Astrocyte of the spinal cord (primary cell): ENCODE results near the gene STARD5.
A peak's percentile ranks its signal among the peaks of the same experiment; 100 is the strongest.

Source experiments
- DNase-seq: peaks from one replicate; pipeline ENCODE4 v3.0.0; 2011; ENCODE audit warnings: low read depth, low spot score
- H3K4me3 ChIP-seq: 2 replicates; pipeline ENCODE4 v1.5.1; 2011; ENCODE audit warnings: low read depth, mild to moderate bottlenecking, low read length, moderate library complexity
- in situ Hi-C: cut with HindIII; loops from 2 replicates; pipeline ENCODE4 v1.10.0; 2017; ENCODE audit warnings: low sequenced_read_pairs
- TF ChIP-seq, protein P1 (sequence below): IDR thresholded peaks from 2 replicates; pipeline ENCODE4 v1.5.1; 2012; ENCODE audit warnings: low read depth, mild to moderate bottlenecking, low read length, inconsistent platforms

Gene STARD5

DNA sequence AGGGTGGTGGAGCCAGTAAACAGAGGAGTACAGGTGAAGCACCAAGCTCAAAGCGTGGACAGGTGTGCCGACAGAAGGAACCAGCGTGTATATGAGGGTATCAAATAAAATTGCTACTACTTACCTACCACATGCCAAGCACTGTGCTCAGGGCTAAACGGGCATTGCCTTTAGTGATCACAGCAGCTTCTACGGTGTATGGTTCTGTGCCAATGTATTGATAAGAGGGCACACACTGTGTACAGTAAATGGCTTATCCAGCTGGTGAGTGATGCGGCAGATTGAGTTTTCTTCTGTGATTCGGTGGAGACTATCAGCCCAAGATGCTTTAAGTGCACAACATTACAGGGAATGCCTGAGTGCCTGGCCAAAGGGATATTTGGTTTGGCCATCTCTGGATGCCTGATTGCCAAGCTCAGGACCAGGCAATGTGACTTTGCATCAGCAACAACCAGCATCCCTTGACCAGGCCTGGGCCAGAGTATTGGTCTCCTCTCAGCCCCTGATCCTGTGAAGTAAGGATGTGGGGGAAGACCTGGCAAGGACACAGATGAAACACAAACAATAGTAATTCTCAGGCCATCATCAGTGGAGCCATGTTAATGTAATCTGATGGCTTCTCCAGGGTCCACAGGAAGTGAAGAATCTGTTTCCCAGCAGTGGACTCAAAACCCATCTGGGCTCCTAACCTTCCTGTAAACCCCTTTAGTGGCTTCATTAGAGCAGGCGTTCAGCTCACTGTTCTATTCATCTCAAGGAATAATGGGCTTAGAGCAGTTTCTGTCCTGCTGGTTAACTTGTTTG, 14.1 kb downstream of the STARD5 start:
- in situ Hi-C loops = no loop called here
- DNase-seq = no peak
- TF ChIP-seq, protein P1, sequence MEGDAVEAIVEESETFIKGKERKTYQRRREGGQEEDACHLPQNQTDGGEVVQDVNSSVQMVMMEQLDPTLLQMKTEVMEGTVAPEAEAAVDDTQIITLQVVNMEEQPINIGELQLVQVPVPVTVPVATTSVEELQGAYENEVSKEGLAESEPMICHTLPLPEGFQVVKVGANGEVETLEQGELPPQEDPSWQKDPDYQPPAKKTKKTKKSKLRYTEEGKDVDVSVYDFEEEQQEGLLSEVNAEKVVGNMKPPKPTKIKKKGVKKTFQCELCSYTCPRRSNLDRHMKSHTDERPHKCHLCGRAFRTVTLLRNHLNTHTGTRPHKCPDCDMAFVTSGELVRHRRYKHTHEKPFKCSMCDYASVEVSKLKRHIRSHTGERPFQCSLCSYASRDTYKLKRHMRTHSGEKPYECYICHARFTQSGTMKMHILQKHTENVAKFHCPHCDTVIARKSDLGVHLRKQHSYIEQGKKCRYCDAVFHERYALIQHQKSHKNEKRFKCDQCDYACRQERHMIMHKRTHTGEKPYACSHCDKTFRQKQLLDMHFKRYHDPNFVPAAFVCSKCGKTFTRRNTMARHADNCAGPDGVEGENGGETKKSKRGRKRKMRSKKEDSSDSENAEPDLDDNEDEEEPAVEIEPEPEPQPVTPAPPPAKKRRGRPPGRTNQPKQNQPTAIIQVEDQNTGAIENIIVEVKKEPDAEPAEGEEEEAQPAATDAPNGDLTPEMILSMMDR = no peak
- no peak overlapping the region for H3K4me3 ChIP-seq

DNA sequence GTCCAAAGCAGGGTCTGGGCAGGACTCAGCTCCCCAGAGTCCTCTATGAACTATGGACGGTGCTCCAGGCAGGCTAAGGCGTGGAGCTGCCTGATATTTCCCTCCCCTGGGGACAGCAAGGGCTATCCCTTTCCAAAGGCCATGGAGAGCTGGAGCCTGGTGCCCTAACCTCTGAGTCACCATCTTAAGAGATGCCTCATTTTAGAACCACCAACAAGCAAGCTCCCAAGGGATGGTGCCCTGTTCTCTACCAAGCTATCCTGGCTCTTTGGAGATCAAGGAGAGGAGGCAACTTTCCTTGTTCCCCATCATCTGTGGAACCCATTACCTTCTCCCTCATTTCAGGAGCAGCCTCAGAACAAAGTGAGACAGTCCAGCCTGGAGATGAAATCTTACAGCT, 15.7 kb downstream of the STARD5 start:
- TF ChIP-seq, protein P1 = no peak
- in situ Hi-C loops = no loop called here
- DNase-seq = no peak
- H3K4me3 ChIP-seq = no peak overlapping the region

GRCh38 chr15:81304226-81304625, 19.7 kb downstream of the STARD5 start:
- DNase-seq = peak; percentile 48
- no peak overlapping the region for H3K4me3 ChIP-seq
- TF ChIP-seq, protein P1 = no peak
- in situ Hi-C loops = no loop called here

GRCh38 chr15:81303244-81304225, 20.4 kb downstream of the STARD5 start:
- in situ Hi-C loops = no loop called here
- TF ChIP-seq, protein P1 = no peak
- no peak overlapping the region for H3K4me3 ChIP-seq
- no peak for DNase-seq

DNA sequence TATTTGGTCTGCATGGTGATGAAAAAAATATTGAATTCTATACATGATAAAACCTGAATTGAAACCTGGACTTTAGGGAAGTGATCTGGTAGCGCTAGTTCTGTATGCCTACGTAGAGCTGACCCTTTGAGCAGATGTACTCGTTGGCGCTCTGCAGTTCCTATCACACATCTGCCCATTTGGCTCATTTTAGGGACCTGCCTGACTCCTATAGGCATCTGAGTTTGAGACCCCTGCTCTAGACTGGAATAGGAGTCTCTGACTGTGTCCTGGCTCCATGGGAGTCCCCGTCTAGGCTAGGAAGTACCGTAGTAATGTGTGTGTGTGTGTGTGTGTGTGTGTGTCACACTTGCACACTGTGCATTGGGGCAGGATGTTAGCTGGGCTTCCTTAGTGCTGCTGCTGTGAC, 21.2 kb downstream of the STARD5 start:
- no peak overlapping the region for H3K4me3 ChIP-seq
- in situ Hi-C loops = no loop called here
- TF ChIP-seq, protein P1 = no peak
- no peak for DNase-seq

DNA sequence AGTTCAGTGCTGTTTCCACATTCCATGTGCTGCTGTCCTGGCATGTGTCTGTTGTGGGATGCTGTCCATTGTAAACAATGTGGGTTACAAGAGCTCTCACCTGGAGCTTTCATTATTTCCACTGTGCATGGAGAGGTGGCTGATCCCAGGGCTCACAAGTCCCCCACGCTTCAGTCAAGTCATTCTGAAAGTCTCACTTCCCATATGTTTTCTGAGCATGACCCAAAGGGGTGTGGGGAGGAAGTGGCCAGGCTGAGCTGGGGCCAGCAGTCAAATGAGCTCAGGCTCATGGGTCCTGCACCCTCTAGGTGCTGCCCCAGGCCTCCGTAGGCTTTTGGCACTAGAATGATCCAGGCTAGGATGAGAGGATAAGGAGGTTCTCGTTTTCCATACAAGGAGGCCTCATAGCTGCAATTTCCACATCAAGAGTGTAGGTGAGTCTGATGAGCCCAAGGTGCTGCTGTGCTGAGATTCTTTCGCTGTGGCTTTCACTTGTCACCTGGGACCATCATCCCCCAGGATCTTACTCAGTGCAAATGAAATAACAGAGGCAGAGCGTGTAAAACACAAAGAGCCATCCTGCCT, 22.0 kb downstream of the STARD5 start:
- no peak overlapping the region for H3K4me3 ChIP-seq

More for the DNA sequence above, 22.0 kb downstream of the STARD5 start:
- no peak for DNase-seq
- in situ Hi-C loops = no loop called here
- TF ChIP-seq, protein P1 = no peak
